IMR-90 (cell line): Measurements from ENCODE around the gene TNK2. TPM values are rescaled to one million over a fixed set of nuclear protein-coding genes. Genes with fewer than 3 reads are reported as not detected.

Experiments used
- ATAC-seq: fragments of 200-7000 bp; cut with Tn5 transposase; 2 replicates; pipeline ENCODE4 v1.9.1; 2020; ENCODE audit warnings: low read depth, mild to moderate bottlenecking, moderate library complexity
- BruUV-seq: library from RNA; stranded (reverse); fragments of 400-500 nt; replicated peaks from 2 replicates; lab custom pipeline; 2021; lab: Mats Ljungman, UMichigan
- CTCF ChIA-PET: fragments of 300-600 bp; formaldehyde crosslinking; extraction: SDS; loops from one replicate; lab custom pipeline; 2021; ENCODE audit warnings: antibody characterized with exemption; lab: Yijun Ruan, JAX
- POLR2A ChIA-PET: fragments of 300-600 bp; sonication (Branson Sonifier 250); formaldehyde crosslinking; loops from one replicate; lab custom pipeline; 2022; ENCODE audit warnings: antibody characterized with exemption; ENCODE audit not compliant: unreplicated experiment; lab: Charles Lee
- DNase-seq: peaks from one replicate; pipeline ENCODE4 v3.0.0; 2013
- H2AFZ ChIP-seq: replicated peaks from 2 replicates; pipeline ENCODE3; 2013; ENCODE audit warnings: low read length, mild to moderate bottlenecking; ENCODE audit not compliant: poor library complexity
- H2AK5ac ChIP-seq: 2 replicates; pipeline ENCODE4 v1.6.1; 2013; ENCODE audit warnings: low read depth, low read length, inconsistent platforms
- H2AK9ac ChIP-seq: replicated peaks from 2 replicates; pipeline ENCODE3; 2013; ENCODE audit warnings: mild to moderate bottlenecking, low read depth, low read length, moderate library complexity; ENCODE audit not compliant: poor library complexity
- H2BK120ac ChIP-seq: 2 replicates; pipeline ENCODE4 v1.6.1; 2013; ENCODE audit warnings: low read depth, low read length, inconsistent platforms
- H2BK15ac ChIP-seq: 3 replicates; pipeline ENCODE4 v1.6.1; 2013; ENCODE audit warnings: low read depth, low read length, inconsistent platforms
- H2BK20ac ChIP-seq: 2 replicates; pipeline ENCODE4 v1.6.1; 2013; ENCODE audit warnings: low read depth, mild to moderate bottlenecking, inconsistent platforms, low read length, moderate library complexity
- H2BK5ac ChIP-seq: 2 replicates; pipeline ENCODE4 v1.6.1; 2013; ENCODE audit warnings: mild to moderate bottlenecking, low read depth, low read length, inconsistent platforms; ENCODE audit not compliant: poor library complexity, severe bottlenecking
- H3K14ac ChIP-seq: replicated peaks from 2 replicates; pipeline ENCODE4 v1.6.1; 2013; ENCODE audit warnings: low read depth, low read length, inconsistent platforms
- H3K18ac ChIP-seq: 2 replicates; pipeline ENCODE4 v1.6.1; 2013; ENCODE audit warnings: low read depth, low read length, control low read depth
- H3K23ac ChIP-seq: 2 replicates; pipeline ENCODE4 v1.6.1; 2013; ENCODE audit warnings: low read depth, low read length, inconsistent platforms
- H3K27ac ChIP-seq: 2 replicates; pipeline ENCODE4 v1.5.1; 2013; ENCODE audit warnings: mild to moderate bottlenecking, control low read depth, low read length; ENCODE audit not compliant: insufficient read depth
- H3K27me3 ChIP-seq: 2 replicates; pipeline ENCODE4 v1.6.1; 2013; ENCODE audit warnings: low read length; ENCODE audit not compliant: control insufficient read depth, insufficient read depth
- H3K36me3 ChIP-seq: 2 replicates; pipeline ENCODE4 v1.6.1; 2013; ENCODE audit warnings: low read length, mixed read lengths; ENCODE audit not compliant: control insufficient read depth, insufficient read depth
- H3K4ac ChIP-seq: 2 replicates; pipeline ENCODE4 v1.6.1; 2013; ENCODE audit warnings: low read depth, low read length, inconsistent platforms
- H3K4me1 ChIP-seq: 2 replicates; pipeline ENCODE4 v1.6.1; 2013; ENCODE audit warnings: low read length, mixed read lengths; ENCODE audit not compliant: control insufficient read depth, insufficient read depth
- H3K4me2 ChIP-seq: 2 replicates; pipeline ENCODE4 v1.6.1; 2013; ENCODE audit warnings: low read depth, mild to moderate bottlenecking, control low read depth, low read length, moderate library complexity
- H3K4me3 ChIP-seq: 2 replicates; pipeline ENCODE4 v1.5.1; 2013; ENCODE audit warnings: low read depth, mild to moderate bottlenecking, control low read depth, low read length, moderate library complexity; ENCODE audit not compliant: insufficient read depth
- H3K56ac ChIP-seq: 2 replicates; pipeline ENCODE4 v1.6.1; 2013; ENCODE audit warnings: low read length, inconsistent platforms; ENCODE audit not compliant: insufficient read depth; ENCODE audit errors: extremely low read depth
- H3K79me1 ChIP-seq, 2 experiments: 2 replicates each; pipeline ENCODE4 v1.6.1; 2013; ENCODE audit warnings: low read length in 2 of 2, inconsistent platforms in 1 of 2, low read depth in 1 of 2
- H3K9ac ChIP-seq: 2 replicates; pipeline ENCODE4 v1.6.1; 2013; ENCODE audit warnings: low read depth, low read length, control low read depth
- H3K9me1 ChIP-seq: 2 replicates; pipeline ENCODE4 v1.6.1; 2013; ENCODE audit warnings: low read length, inconsistent platforms; ENCODE audit not compliant: insufficient read depth
- H3K9me3 ChIP-seq: 2 replicates; pipeline ENCODE4 v1.6.1; 2013; ENCODE audit warnings: low read length; ENCODE audit not compliant: control insufficient read depth, insufficient read depth
- H4K20me1 ChIP-seq: 2 replicates; pipeline ENCODE4 v1.6.1; 2013; ENCODE audit warnings: low read length, inconsistent platforms; ENCODE audit not compliant: insufficient read depth
- H4K5ac ChIP-seq: 2 replicates; pipeline ENCODE4 v1.6.1; 2013; ENCODE audit warnings: mild to moderate bottlenecking, low read depth, low read length, control low read depth
- H4K8ac ChIP-seq, 2 experiments: 2 replicates each; pipeline ENCODE4 v1.6.1; 2013; ENCODE audit warnings: low read depth in 2 of 2, low read length in 2 of 2, control low read depth in 1 of 2, inconsistent platforms in 1 of 2
- H4K91ac ChIP-seq: 2 replicates; pipeline ENCODE4 v1.6.1; 2013; ENCODE audit warnings: low read depth, low read length, inconsistent platforms; ENCODE audit not compliant: insufficient read depth
- CEBPB ChIP-seq: IDR thresholded peaks from 2 replicates; pipeline ENCODE4 v1.6.1; 2012; ENCODE audit warnings: low read depth, low read length, improper control_type of control experiment
- CHD1 ChIP-seq: IDR thresholded peaks from 2 replicates; pipeline ENCODE4 v1.6.1; 2012; ENCODE audit warnings: low read depth, low read length, improper control_type of control experiment
- FOS ChIP-seq: fragments of 150-350 bp; IDR thresholded peaks from 2 replicates; pipeline ENCODE4 v1.6.1; 2016; ENCODE audit warnings: low read depth, low read length
- NFE2L2 ChIP-seq: fragments of 150-350 bp; IDR thresholded peaks from 2 replicates; pipeline ENCODE4 v1.6.1; 2016; ENCODE audit warnings: low read depth, mild to moderate bottlenecking, low read length
- WGBS, 2 experiments: methylation state at CpG; one replicate each; pipeline versions ENCODE4 v1.1.5 to v1.1.7; 2013; ENCODE audit warnings: missing lambda C conversion rate in 2 of 2; ENCODE audit not compliant: insufficient read length in 1 of 2; ENCODE audit errors: extremely low coverage in 2 of 2; 5-methylcytosine and 5-hydroxymethylcytosine counted together
- dilution Hi-C: fragments of 300-500 bp; cut with HindIII; formaldehyde crosslinking; loops from one replicate; pipeline ENCODE4 v1.14.3; 2018; ENCODE audit warnings: low sequenced_read_pairs; ENCODE audit not compliant: unreplicated experiment
- in situ Hi-C: fragments of 300-500 bp; cut with MboI; formaldehyde crosslinking; loops from 3 replicates; pipeline ENCODE4 v1.14.3; 2019; ENCODE audit warnings: low sequenced_read_pairs, inconsistent platforms, mixed read lengths
- intact Hi-C: fragments of 100-400 bp; cut with micrococcal nuclease; formaldehyde crosslinking; loops from 2 replicates; pipeline ENCODE4 v1.10.0; 2022
- microRNA-seq, 2 experiments: library from miRNA; stranded (forward) in 1 of 2; unstranded in 1 of 2; fragments of 10-50 nt in 1 of 2; fragments of <30 nt in 1 of 2; gene quantifications in 1 of 2; microRNA quantifications in 1 of 2; one replicate each; pipeline versions ENCODE3 to v1.1.0; 2013 to 2020; ENCODE audit not compliant: insufficient read depth in 1 of 2, insufficient read length in 1 of 2, unreplicated experiment in 1 of 2
- polyA plus RNA-seq, 3 experiments: library from polyadenylated mRNA; depleted of rRNA; stranded (reverse); fragments of >200 nt; gene quantifications; 2 replicates each; pipeline ENCODE4 v1.2.3, GENCODE V29; 2012; ENCODE audit warnings: low replicate concordance in 1 of 3
- small RNA-seq, 5 experiments: library from RNA; depleted of rRNA; stranded (forward); fragments of <200 nt; gene quantifications; one replicate each; pipeline ENCODE3, GENCODE V24; 2012
- total RNA-seq: library from RNA; depleted of rRNA; stranded (reverse); fragments of >200 nt; gene quantifications from 2 replicates; pipeline ENCODE4 v1.2.3, GENCODE V29; 2012; rRNA removed

TNK2 gene
- total and polyA plus RNA-seq, 2 of the 4 experiments (the other 2 are of a cell fraction): 2.2 to 13.8 TPM

DNA sequence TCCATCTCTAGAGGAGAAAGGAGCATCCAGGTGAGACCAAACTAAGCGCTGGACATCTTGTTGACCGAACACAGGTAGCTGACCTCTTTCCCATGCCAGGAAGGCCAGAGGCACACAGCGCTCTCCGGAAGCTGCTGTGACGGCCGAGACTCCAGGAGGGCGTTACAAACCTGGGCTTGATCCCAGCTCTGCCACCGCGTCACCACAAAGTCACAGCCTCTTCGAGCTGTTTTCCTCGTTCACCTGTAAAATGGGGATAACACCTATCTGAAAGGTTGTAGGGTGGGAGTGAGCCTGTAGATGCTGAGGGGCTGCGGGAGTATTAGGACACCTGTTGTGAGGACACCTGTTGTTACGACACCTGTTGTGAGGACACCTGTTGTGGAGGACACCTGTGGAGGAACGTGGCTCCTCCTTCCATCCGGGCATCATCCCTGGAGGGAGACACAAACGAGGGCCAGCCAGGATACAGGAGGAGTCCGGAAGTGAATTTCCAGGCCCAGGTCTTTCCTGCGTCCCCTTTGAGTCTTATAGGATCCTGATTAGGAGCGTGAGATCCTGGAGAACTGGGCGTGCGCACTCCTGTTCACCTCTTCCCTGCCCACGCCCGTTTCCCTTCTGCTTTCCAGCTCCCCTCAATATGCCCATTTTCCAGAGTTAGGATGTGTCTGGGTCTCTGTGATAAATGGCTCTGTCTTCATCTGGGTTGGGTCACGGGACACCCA lies 94.3 kb downstream of the TNK2 start:
- Histone ChIP-seq H4K5ac (no peak overlapping the region), H3K18ac (no peak overlapping the region), H4K20me1 (no peaks in the 10 kb centered on the region), H3K14ac (no peak overlapping the region), H2BK15ac (no peak overlapping the region), H2AK9ac (no peak overlapping the region), H3K4me2 (no peak overlapping the region), H2BK20ac (no peak overlapping the region), H4K8ac (no peak overlapping the region), H3K56ac (no peak overlapping the region), H3K9me3 (no peaks in the 10 kb centered on the region), H3K23ac (no peak overlapping the region), H2BK120ac (no peak overlapping the region), H3K4ac (no peak overlapping the region), H3K9me1 (no peaks in the 10 kb centered on the region), H3K9ac (no peak overlapping the region), H4K91ac (no peak overlapping the region), H3K4me1 (no peaks in the 10 kb centered on the region), H2BK5ac (no peak overlapping the region), H3K4me3 (no peak overlapping the region), H2AFZ (no peak overlapping the region), H3K36me3 (no peaks in the 10 kb centered on the region), H2AK5ac (no peak overlapping the region), H3K79me1 (no peaks in the 10 kb centered on the region), H3K27me3 (peaks cover 35% of the 10 kb centered on the region), H3K27ac (no peak overlapping the region)
- ChIA-PET POLR2A (no interaction called here), CTCF (no interaction called here)
- dilution Hi-C loops: no loop called here
- ATAC-seq (no peak), DNase-seq (no peak)
- 84% methylated on average over 11 of the region's 24 CpGs; no CpG with 5 or more reads in 1 of the 2 experiments for WGBS, 2 experiments
- no peak for TF ChIP-seq CHD1
- no peak for TF ChIP-seq CEBPB
- TF ChIP-seq FOS: no peak
- TF ChIP-seq NFE2L2: no peak
- intact Hi-C loops: no loop called here
- in situ Hi-C loops: no loop called here
- BruUV-seq: no TSS peak

Small RNA genes within 50 kb of the gene (microRNA-seq; reads per million reads assigned to microRNA genes)
- gene MIR6829 (ENCODE audit: insufficient read depth in 1 of 2, insufficient read length in 1 of 2, unreplicated experiment in 1 of 2) (0 to 2.1 reads per million in 2 experiments), gene RNU2-11P (ENCODE audit: insufficient read depth, insufficient read length) (not detected)

Small RNA genes within 50 kb of the gene (small RNA-seq; reads per million reads assigned to genes)
- gene MIR6829 (0 to 0.24 (median 0) reads per million in 5 experiments), gene RNU2-11P (0 reads per million in 5 experiments)

Other genes starting within 250 kb of the TNK2 start
- gene MUC20, start 187.6 kb downstream of the TNK2 start, total RNA-seq: not detected in 2 replicates
- 0.12 and 0.24 TPM in 2 replicates for gene MUC20, start 187.6 kb downstream of the TNK2 start, polyA plus RNA-seq (2012; rRNA removed)
- gene MUC4, start 96.6 kb downstream of the TNK2 start, total RNA-seq: not detected in 2 replicates
- gene MUC4, start 96.6 kb downstream of the TNK2 start, polyA plus RNA-seq (2012; rRNA removed): not detected in 2 replicates
- gene TFRC, start 173.5 kb upstream of the TNK2 start, total RNA-seq: 156 and 207 TPM in 2 replicates
- gene TFRC, start 173.5 kb upstream of the TNK2 start, polyA plus RNA-seq (2012; rRNA removed): 57.1 and 78.6 TPM in 2 replicates